Activated CD4-positive, alpha-beta T cell treated with anti-CD3 and anti-CD28 coated beads, Interleukin-2, amount 50 U/mL, for 16 hours (primary cell): ENCODE data around the gene LUC7L.
"Not testable (repeated sequence)": the region's sequence is repeated elsewhere in the genome, so short reads cannot be mapped to it uniquely, and the experiment has no call there.

ENCODE experiments used
- DNase-seq: peaks from one replicate; pipeline ENCODE4 v3.0.0-alpha.2; 2020

Gene LUC7L

DNA sequence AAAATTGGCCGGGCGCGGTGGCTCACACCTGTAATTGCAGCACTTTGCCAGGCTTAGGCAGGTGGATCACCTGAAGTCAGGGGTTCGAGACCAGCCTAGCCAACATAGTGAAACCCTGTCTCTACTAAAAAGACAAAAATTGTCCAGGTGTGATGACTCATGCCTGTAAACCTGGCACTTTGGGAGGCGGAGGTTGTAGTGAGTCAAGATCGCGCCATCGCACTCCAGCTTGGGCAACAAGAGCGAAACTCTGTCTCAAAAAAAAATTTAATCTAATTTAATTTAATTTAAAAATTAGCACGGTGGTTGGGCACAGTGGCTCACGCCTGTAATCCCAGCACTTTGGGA lies 50.6 kb downstream of the LUC7L start:
- DNase-seq, result no peak

DNA sequence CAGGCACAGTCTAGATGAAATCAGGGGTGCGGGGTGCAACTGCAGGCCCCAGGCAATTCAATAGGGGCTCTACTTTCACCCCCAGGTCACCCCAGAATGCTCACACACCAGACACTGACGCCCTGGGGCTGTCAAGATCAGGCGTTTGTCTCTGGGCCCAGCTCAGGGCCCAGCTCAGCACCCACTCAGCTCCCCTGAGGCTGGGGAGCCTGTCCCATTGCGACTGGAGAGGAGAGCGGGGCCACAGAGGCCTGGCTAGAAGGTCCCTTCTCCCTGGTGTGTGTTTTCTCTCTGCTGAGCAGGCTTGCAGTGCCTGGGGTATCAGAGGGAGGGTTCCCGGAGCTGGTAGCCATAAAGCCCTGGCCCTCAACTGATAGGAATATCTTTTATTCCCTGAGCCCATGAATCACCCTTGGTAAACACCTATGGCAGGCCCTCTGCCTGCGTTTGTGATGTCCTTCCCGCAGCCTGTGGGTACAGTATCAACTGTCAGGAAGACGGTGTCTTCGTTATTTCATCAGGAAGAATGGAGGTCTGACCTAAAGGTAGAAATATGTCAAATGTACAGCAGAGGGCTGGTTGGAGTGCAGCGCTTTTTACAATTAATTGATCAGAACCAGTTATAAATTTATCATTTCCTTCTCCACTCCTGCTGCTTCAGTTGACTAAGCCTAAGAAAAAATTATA lies 51.1 kb downstream of the LUC7L start:
- DNase-seq, result no peak

DNA sequence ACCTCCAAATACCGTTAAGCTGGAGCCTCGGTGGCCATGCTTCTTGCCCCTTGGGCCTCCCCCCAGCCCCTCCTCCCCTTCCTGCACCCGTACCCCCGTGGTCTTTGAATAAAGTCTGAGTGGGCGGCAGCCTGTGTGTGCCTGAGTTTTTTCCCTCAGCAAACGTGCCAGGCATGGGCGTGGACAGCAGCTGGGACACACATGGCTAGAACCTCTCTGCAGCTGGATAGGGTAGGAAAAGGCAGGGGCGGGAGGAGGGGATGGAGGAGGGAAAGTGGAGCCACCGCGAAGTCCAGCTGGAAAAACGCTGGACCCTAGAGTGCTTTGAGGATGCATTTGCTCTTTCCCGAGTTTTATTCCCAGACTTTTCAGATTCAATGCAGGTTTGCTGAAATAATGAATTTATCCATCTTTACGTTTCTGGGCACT lies 51.8 kb downstream of the LUC7L start:
- DNase-seq, result no peak

DNA sequence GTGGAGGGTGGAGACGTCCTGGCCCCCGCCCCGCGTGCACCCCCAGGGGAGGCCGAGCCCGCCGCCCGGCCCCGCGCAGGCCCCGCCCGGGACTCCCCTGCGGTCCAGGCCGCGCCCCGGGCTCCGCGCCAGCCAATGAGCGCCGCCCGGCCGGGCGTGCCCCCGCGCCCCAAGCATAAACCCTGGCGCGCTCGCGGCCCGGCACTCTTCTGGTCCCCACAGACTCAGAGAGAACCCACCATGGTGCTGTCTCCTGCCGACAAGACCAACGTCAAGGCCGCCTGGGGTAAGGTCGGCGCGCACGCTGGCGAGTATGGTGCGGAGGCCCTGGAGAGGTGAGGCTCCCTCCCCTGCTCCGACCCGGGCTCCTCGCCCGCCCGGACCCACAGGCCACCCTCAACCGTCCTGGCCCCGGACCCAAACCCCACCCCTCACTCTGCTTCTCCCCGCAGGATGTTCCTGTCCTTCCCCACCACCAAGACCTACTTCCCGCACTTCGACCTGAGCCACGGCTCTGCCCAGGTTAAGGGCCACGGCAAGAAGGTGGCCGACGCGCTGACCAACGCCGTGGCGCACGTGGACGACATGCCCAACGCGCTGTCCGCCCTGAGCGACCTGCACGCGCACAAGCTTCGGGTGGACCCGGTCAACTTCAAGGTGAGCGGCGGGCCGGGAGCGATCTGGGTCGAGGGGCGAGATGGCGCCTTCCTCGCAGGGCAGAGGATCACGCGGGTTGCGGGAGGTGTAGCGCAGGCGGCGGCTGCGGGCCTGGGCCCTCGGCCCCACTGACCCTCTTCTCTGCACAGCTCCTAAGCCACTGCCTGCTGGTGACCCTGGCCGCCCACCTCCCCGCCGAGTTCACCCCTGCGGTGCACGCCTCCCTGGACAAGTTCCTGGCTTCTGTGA lies 52.5 kb downstream of the LUC7L start, which contains the start of gene HBA1:
TSS of gene HBA1 (plus strand) at position 204 of the 906 bp plus-strand sequence. CDS start at position 241, 37 bp downstream.
- not testable (repeated sequence) for DNase-seq

DNA sequence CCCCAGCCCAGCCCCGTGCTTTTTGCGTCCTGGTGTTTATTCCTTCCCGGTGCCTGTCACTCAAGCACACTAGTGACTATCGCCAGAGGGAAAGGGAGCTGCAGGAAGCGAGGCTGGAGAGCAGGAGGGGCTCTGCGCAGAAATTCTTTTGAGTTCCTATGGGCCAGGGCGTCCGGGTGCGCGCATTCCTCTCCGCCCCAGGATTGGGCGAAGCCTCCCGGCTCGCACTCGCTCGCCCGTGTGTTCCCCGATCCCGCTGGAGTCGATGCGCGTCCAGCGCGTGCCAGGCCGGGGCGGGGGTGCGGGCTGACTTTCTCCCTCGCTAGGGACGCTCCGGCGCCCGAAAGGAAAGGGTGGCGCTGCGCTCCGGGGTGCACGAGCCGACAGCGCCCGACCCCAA lies 53.2 kb downstream of the LUC7L start:
- not testable (repeated sequence) for DNase-seq

DNA sequence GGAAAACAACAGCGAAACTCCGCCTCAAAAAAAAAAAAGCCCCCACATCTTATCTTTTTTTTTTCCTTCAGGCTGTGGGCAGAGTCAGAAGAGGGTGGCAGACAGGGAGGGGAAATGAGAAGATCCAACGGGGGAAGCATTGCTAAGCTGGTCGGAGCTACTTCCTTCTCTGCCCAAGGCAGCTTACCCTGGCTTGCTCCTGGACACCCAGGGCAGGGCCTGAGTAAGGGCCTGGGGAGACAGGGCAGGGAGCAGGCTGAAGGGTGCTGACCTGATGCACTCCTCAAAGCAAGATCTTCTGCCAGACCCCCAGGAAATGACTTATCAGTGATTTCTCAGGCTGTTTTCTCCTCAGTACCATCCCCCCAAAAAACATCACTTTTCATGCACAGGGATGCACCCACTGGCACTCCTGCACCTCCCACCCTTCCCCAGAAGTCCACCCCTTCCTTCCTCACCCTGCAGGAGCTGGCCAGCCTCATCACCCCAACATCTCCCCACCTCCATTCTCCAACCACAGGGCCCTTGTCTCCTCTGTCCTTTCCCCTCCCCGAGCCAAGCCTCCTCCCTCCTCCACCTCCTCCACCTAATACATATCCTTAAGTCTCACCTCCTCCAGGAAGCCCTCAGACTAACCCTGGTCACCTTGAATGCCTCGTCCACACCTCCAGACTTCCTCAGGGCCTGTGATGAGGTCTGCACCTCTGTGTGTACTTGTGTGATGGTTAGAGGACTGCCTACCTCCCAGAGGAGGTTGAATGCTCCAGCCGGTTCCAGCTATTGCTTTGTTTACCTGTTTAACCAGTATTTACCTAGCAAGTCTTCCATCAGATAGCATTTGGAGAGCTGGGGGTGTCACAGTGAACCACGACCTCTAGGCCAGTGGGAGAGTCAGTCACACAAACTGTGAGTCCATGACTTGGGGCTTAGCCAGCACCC lies 54.0 kb downstream of the LUC7L start:
- DNase-seq, result no peak

DNA sequence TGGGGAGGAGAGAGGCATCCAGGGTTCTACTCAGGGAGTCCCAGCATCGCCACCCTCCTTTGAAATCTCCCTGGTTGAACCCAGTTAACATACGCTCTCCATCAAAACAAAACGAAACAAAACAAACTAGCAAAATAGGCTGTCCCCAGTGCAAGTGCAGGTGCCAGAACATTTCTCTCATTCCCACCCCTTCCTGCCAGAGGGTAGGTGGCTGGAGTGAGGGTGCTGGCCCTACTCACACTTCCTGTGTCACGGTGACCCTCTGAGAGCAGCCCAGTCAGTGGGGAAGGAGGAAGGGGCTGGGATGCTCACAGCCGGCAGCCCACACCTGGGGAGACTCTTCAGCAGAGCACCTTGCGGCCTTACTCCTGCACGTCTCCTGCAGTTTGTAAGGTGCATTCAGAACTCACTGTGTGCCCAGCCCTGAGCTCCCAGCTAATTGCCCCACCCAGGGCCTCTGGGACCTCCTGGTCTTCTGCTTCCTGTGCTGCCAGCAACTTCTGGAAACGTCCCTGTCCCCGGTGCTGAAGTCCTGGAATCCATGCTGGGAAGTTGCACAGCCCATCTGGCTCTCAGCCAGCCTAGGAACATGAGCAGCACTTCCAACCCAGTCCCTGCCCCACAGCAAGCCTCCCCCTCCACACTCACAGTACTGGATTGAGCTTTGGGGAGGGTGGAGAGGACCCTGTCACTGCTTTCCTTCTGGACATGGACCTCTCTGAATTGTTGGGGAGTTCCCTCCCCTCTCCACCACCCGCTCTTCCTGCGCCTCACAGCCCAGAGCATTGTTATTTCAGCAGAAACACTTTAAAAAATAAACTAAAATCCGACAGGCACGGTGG lies 55.1 kb downstream of the LUC7L start:
- not testable (repeated sequence) for DNase-seq

DNA sequence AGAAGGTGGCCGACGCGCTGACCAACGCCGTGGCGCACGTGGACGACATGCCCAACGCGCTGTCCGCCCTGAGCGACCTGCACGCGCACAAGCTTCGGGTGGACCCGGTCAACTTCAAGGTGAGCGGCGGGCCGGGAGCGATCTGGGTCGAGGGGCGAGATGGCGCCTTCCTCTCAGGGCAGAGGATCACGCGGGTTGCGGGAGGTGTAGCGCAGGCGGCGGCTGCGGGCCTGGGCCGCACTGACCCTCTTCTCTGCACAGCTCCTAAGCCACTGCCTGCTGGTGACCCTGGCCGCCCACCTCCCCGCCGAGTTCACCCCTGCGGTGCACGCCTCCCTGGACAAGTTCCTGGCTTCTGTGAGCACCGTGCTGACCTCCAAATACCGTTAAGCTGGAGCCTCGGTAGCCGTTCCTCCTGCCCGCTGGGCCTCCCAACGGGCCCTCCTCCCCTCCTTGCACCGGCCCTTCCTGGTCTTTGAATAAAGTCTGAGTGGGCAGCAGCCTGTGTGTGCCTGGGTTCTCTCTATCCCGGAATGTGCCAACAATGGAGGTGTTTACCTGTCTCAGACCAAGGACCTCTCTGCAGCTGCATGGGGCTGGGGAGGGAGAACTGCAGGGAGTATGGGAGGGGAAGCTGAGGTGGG lies 55.9 kb downstream of the LUC7L start:
- not testable (repeated sequence) for DNase-seq

DNA sequence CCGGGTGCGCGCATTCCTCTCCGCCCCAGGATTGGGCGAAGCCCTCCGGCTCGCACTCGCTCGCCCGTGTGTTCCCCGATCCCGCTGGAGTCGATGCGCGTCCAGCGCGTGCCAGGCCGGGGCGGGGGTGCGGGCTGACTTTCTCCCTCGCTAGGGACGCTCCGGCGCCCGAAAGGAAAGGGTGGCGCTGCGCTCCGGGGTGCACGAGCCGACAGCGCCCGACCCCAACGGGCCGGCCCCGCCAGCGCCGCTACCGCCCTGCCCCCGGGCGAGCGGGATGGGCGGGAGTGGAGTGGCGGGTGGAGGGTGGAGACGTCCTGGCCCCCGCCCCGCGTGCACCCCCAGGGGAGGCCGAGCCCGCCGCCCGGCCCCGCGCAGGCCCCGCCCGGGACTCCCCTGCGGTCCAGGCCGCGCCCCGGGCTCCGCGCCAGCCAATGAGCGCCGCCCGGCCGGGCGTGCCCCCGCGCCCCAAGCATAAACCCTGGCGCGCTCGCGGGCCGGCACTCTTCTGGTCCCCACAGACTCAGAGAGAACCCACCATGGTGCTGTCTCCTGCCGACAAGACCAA lies 56.8 kb downstream of the LUC7L start, which contains the start of gene HBA2:
TSS of gene HBA2 (plus strand) at position 503 of the 568 bp plus-strand sequence. CDS start at position 540, 37 bp downstream.
- DNase-seq, result not testable (repeated sequence)

DNA sequence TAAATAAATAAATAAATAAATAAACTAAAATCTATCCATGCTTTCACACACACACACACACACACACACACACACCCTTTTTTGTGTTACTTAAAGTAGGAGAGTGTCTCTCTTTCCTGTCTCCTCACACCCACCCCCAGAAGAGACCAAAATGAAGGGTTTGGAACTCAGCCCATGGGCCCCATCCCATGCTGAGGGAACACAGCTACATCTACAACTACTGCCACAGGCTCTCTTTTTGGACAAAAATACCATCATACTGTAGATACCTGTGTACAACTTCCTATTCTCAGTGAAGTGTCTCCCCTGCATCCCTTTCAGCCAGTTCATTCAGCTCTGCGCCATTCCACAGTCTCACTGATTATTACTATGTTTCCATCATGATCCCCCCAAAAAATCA lies 58.5 kb downstream of the LUC7L start:
- no peak for DNase-seq

DNA sequence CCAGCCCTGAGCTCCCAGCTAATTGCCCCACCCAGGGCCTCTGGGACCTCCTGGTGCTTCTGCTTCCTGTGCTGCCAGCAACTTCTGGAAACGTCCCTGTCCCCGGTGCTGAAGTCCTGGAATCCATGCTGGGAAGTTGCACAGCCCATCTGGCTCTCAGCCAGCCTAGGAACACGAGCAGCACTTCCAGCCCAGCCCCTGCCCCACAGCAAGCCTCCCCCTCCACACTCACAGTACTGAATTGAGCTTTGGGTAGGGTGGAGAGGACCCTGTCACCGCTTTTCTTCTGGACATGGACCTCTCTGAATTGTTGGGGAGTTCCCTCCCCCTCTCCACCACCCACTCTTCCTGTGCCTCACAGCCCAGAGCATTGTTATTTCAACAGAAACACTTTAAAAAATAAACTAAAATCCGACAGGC lies 59.2 kb downstream of the LUC7L start:
- DNase-seq, result not testable (repeated sequence)

DNA sequence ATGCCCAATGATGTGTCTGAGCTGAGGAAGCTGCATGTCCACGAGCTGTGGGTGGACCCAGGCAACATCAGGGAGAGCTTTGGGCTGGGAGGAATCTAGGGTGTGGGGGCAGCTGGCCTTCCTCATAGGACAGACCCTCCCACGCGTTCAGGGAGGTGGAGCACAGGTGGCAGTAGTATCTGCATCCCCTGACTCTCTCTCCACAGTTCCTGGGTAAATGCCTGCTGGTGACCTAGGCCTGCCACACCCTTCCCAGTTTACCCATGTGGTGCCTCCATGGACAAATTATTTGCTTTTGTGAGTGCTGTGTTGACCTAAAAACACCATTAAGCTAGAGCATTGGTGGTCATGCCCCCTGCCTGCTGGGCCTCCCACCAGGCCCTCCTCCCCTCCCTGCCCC lies 60.2 kb downstream of the LUC7L start:
- DNase-seq, result no peak

DNA sequence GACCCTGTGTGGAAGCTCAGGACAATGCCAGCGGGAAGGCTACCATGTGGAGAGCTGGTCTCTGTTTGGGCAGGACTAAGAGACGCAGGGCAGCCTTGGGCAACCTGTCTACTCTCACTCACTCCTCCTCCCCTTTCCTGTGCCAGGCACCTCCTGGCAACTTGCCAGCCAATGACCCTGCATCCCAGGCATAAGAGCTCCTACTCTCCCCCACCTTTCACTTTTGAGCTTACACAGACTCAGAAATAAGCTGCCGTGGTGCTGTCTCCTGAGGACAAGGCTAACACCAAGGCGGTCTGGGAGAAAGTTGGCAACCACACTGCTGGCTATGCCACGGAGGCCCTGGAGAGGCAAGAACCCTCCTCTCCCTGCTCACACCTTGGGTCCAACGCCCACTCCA lies 60.8 kb downstream of the LUC7L start:
- DNase-seq, result no peak

DNA sequence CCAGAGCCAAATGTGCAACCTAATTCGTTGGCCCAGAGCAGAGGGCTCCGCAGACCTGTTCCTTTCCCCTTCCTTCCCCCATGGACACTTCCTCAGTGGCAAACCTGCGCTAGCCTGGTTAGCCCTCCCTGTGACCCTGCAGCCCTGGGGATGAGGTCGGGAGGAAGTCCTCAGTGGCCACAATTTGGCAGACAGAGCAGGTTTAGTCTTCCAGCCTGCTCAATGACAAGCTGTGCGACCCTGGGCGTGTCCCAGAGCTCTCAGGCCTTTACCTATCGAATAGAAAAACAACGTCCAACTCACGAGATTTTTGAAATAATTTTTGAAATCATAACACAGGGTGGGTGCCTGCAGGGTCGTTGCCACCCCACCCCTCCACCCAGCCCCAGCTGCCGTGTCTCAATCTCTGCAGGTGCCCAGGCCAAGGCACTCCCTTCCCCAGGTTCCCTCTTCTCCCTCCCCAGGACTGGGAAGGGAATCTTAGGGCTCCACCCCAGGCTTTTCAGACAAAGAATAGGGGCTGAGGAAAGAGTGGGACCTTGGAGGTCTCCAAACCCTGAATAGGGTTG lies 62.0 kb downstream of the LUC7L start:
- DNase-seq, result no peak

DNA sequence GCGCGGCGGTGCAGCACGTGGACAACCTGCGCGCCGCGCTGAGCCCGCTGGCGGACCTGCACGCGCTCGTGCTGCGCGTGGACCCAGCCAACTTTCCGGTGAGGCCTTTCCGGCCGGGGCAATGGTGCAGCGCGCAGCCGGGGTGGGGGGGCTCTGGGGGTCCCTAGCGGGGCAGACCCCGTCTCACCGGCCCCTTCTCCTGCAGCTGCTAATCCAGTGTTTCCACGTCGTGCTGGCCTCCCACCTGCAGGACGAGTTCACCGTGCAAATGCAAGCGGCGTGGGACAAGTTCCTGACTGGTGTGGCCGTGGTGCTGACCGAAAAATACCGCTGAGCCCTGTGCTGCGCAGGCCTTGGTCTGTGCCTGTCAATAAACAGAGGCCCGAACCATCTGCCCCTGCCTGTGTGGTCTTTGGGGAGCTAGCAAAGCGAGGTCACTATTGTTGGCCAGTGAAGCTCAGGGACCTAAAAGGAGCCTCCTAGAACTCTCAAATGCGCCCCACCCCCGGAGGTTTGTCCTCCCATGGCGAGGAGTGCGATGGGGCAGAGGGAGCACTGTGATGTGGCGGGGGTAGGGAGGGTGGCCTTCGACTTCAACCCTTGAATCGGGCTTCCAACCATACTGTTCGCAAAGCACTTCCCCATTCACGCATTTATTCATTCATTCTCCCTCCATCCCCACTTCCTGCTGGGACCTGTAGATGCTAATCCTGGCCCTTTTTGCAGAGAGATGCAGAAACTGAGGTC lies 62.7 kb downstream of the LUC7L start:
- DNase-seq, result no peak

DNA sequence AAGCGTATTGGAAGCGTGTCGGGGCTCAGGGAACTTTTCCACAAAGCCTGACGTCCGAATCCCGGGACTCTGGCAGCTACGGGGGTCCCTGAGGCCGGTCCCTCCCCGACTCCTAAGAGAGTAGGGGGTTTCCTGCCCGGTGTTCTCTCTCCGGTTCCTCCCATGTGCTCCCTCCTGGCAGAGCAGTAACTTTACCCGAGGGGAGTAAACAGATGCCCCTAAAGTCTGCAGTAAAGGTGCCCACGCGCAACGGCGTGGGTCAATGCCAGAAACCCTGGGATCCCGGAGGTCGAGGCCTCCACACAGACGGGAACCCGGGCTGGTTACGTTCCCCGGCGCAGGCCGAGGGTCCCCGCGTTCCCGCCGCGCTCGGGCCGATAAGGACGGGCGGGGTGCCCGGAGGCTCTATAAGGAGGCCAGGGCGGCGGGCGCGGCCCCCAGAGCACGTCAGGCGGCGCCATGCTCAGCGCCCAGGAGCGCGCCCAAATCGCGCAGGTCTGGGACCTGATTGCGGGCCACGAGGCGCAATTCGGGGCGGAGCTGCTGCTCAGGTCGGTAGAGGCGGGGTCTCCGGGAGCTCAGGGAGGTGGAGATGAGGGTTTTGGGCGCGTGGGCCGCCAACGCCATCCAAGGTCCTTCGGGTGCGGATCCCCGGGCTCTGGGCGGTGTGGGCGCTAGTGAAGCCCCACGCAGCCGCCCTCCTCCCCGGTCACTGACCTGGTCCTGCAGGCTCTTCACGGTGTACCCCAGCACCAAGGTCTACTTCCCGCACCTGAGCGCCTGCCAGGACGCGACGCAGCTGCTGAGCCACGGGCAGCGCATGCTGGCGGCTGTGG lies 63.5 kb downstream of the LUC7L start, which contains the start of gene HBM:
TSS of gene HBM (plus strand) at position 440 of the 836 bp plus-strand sequence. CDS start at position 460, 20 bp downstream.
- DNase-seq, result no peak

DNA sequence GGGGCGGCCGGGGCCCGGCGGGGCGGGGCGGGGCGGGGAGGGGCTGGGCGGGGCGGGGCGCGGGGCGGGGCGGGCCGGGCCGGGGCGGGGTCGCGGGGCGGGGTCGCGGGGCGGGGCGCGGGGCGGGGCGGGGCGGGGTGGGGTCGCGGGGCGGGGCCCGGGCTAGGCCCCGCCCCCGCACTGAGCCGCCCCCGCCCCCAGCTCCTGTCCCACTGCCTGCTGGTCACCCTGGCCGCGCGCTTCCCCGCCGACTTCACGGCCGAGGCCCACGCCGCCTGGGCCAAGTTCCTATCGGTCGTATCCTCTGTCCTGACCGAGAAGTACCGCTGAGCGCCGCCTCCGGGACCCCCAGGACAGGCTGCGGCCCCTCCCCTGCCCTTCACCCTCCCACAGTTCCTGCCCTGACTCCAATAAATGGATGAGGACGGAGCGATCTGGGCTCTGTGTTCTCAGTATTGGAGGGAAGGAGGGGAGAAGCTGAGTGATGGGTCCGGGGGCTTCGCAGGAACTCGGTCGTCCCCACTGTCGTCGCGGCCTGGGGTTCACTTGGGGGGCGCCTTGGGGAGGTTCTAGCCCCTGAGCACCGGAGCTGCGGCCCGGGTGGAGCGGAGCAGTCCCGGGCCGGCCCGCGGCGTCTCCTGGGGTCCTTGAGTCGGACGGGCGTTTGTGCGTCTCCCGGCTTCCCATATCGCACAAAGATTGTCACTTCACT lies 64.3 kb downstream of the LUC7L start:
- DNase-seq, result no peak
